HG03342 (cell line): ENCODE results near the gene ATP6V1G1.

Source experiments
- ATAC-seq: cut with Tn5 transposase; IDR thresholded peaks from one replicate; pipeline ENCODE4 v1.9.1; 2021; ENCODE audit warnings: mild to moderate bottlenecking, moderate library complexity; ENCODE audit not compliant: unreplicated experiment

The ATP6V1G1 gene

DNA sequence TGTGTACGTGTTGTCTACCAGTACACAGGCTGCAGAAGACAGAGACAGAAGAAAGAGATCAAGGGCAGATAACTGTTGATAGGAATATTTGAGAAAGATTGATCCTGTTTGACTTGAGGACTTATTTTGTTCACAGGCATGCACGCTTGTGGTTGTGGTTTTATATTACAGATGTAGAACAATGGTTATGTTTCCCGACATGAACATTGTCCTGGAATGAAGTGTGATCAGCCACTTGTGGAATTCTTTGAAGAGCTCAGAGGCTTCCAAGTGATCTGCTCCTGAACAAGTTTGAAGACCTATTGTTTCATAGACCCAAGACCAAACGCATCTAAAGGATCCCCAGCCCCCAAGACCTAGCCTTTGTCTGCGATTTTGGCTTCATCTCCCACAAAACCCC is 56.3 kb downstream of the ATP6V1G1 start:
- no peak for ATAC-seq
